ENCODE results near the gene BLACAT1. TPM values are rescaled to one million over a fixed set of nuclear protein-coding genes. Genes with fewer than 3 reads are reported as not detected.
A peak's percentile ranks its signal among the peaks of the same experiment; 100 is the strongest.

Gene BLACAT1
- total RNA-seq, 4 donors from 2014 or later, result 0.48 TPM; not detected in 3

DNA sequence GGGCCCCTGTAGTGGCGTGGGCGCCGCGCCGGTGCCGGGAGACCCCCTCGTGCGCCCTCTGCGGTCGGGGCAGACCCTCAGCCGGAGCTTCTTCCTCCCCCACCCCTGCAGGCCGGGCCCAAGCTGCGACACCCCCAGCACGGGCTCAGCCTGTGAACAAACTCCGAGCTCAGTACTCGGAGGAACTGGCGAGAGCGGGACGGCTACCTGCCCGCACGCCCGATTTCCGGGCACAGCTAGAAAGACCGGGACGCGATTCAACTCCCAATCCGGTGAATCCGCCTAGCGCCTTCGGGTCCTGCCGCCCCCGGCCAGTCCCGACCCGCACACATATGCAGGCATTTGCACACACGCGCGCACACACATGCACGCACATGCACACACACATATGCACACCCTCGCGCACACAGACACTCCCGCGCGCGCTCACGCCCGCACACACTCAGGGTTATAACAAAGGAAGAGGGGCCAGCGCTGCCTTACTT lies 580 bp upstream of the BLACAT1 start:
- WGBS, 2 donors (ENCODE audit: low coverage in 1 of 2), result 3% methylated on average over 42 of the region's 47 CpGs; no CpG with 5 or more reads in 1 of the 2 donors
- TF ChIP-seq CTCF (IDR thresholded peaks at IDR 0.05) (no peak), POLR2AphosphoS5 (IDR thresholded peaks at IDR 0.05) (no peak), EP300 (IDR thresholded peaks at IDR 0.05; ENCODE audit: low read depth) (no peak), POLR2A (IDR thresholded peaks at IDR 0.05) (no peak)
- H3K4me3 ChIP-seq, result peak overlapping the region in 2 of 4 donors; percentile 20 to 35
- H3K4me1 ChIP-seq, result peaks cover 9 to 21% (median 17%) of the 10 kb centered on the region in 4 donors
- no peaks in the 10 kb centered on the region for H3K9me3 ChIP-seq
- DNase-seq, result no peak
- peaks cover 100% of the 10 kb centered on the region for H3K27me3 ChIP-seq
- in situ Hi-C loops (cut with MboI; ENCODE audit: low pct_ligation_motif_present in 1 of 4, low pct_unique_long_range_greater_than_20kb in 1 of 4, low sequenced_read_pairs in 3 of 4) (no loop called here), intact Hi-C loops (cut with DNase I; ENCODE audit: low total_unique reads) (no loop called here)
- H3K36me3 ChIP-seq, result no peaks in the 10 kb centered on the region
- no peak overlapping the region for H3K27ac ChIP-seq

GRCh38 chr1:205454903-205455335 lies 926 bp downstream of the BLACAT1 start:
- 45% methylated on average over 5 of the region's 6 CpGs; no CpG with 5 or more reads in 1 of the 2 donors for WGBS, 2 donors (ENCODE audit: low coverage in 1 of 2)
- H3K27me3 ChIP-seq, result peaks cover 98% of the 10 kb centered on the region
- H3K9me3 ChIP-seq, result no peaks in the 10 kb centered on the region
- no peak for DNase-seq
- no peaks in the 10 kb centered on the region for H3K36me3 ChIP-seq
- in situ Hi-C loops (cut with MboI; ENCODE audit: low pct_ligation_motif_present in 1 of 4, low pct_unique_long_range_greater_than_20kb in 1 of 4, low sequenced_read_pairs in 3 of 4) (no loop called here), intact Hi-C loops (cut with DNase I; ENCODE audit: low total_unique reads) (no loop called here)
- H3K4me3 ChIP-seq, result no peak overlapping the region
- no peak overlapping the region for H3K27ac ChIP-seq
- H3K4me1 ChIP-seq, result peaks cover 9 to 24% (median 19%) of the 10 kb centered on the region in 4 donors
- TF ChIP-seq CTCF (IDR thresholded peaks at IDR 0.05) (no peak), POLR2AphosphoS5 (IDR thresholded peaks at IDR 0.05) (no peak), EP300 (IDR thresholded peaks at IDR 0.05; ENCODE audit: low read depth) (no peak), POLR2A (IDR thresholded peaks at IDR 0.05) (no peak)

DNA sequence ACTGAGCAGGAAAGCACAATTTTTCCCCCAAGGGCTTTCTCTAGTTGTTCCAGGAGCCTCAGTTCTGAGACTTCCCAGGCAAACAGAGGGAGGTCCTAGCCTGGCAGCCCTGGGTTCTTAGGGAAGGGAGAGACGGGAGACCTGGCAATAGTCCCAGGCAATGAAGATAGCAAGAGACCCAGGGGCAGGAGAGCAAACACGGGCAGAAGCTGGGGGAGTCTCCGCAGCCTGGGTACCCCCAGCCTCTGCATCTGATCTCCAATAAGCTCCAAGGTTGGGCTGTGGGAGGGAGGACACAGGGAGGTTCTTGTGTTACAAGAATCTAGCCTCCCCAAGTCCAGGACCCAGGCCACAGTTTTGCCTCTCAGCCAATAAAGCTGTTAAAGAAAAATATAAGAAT lies 2.4 kb downstream of the BLACAT1 start:
- Histone ChIP-seq H3K4me3 (no peak overlapping the region), H3K9me3 (no peaks in the 10 kb centered on the region), H3K4me1 (peaks cover 9 to 36% (median 26%) of the 10 kb centered on the region in 4 donors), H3K27me3 (peaks cover 88% of the 10 kb centered on the region), H3K36me3 (no peaks in the 10 kb centered on the region), H3K27ac (no peak overlapping the region)
- WGBS, 2 donors (ENCODE audit: low coverage in 1 of 2), result 40% methylated on average over 1 to 3 of the region's 3 CpGs
- in situ Hi-C loops (cut with MboI; ENCODE audit: low pct_ligation_motif_present in 1 of 4, low pct_unique_long_range_greater_than_20kb in 1 of 4, low sequenced_read_pairs in 3 of 4) (no loop called here), intact Hi-C loops (cut with DNase I; ENCODE audit: low total_unique reads) (no loop called here)
- no peak for TF ChIP-seq POLR2A (IDR thresholded peaks at IDR 0.05)
- no peak for TF ChIP-seq EP300 (IDR thresholded peaks at IDR 0.05; ENCODE audit: low read depth)
- TF ChIP-seq POLR2AphosphoS5 (IDR thresholded peaks at IDR 0.05), result no peak
- TF ChIP-seq CTCF (IDR thresholded peaks at IDR 0.05), result no peak
- DNase-seq, result no peak

GRCh38 chr1:205452933-205453332 lies 2.9 kb downstream of the BLACAT1 start:
- intact Hi-C loops (cut with DNase I; ENCODE audit: low total_unique reads) (no loop called here), in situ Hi-C loops (cut with MboI; ENCODE audit: low pct_ligation_motif_present in 1 of 4, low pct_unique_long_range_greater_than_20kb in 1 of 4, low sequenced_read_pairs in 3 of 4) (no loop called here)
- Histone ChIP-seq H3K36me3 (no peaks in the 10 kb centered on the region), H3K9me3 (no peaks in the 10 kb centered on the region), H3K27me3 (peaks cover 82% of the 10 kb centered on the region), H3K27ac (no peak overlapping the region), H3K4me3 (no peak overlapping the region), H3K4me1 (peaks cover 9 to 36% (median 26%) of the 10 kb centered on the region in 4 donors)
- DNase-seq, result no peak
- TF ChIP-seq POLR2A (IDR thresholded peaks at IDR 0.05), result no peak
- TF ChIP-seq CTCF (IDR thresholded peaks at IDR 0.05), result no peak
- no peak for TF ChIP-seq POLR2AphosphoS5 (IDR thresholded peaks at IDR 0.05)
- no peak for TF ChIP-seq EP300 (IDR thresholded peaks at IDR 0.05; ENCODE audit: low read depth)
- 68% methylated on average over 5 of the region's 5 CpGs; no CpG with 5 or more reads in 1 of the 2 donors for WGBS, 2 donors (ENCODE audit: low coverage in 1 of 2)

Measured in transverse colon (tissue), 4 donors.